Anterior cingulate cortex (tissue), 58 donors: ENCODE measurements around the gene TMEM134.
A peak's percentile ranks its signal among the peaks of the same experiment; 100 is the strongest.

Experiments
- DNase-seq, 58 donors: peaks; one replicate each; lab custom pipeline; 2025; lab: John Stamatoyannopoulos, UW

The TMEM134 gene

GRCh38 chr11:67501854-67502253 lies 32.8 kb upstream of the TMEM134 start:
- DNase-seq, result no peak

DNA sequence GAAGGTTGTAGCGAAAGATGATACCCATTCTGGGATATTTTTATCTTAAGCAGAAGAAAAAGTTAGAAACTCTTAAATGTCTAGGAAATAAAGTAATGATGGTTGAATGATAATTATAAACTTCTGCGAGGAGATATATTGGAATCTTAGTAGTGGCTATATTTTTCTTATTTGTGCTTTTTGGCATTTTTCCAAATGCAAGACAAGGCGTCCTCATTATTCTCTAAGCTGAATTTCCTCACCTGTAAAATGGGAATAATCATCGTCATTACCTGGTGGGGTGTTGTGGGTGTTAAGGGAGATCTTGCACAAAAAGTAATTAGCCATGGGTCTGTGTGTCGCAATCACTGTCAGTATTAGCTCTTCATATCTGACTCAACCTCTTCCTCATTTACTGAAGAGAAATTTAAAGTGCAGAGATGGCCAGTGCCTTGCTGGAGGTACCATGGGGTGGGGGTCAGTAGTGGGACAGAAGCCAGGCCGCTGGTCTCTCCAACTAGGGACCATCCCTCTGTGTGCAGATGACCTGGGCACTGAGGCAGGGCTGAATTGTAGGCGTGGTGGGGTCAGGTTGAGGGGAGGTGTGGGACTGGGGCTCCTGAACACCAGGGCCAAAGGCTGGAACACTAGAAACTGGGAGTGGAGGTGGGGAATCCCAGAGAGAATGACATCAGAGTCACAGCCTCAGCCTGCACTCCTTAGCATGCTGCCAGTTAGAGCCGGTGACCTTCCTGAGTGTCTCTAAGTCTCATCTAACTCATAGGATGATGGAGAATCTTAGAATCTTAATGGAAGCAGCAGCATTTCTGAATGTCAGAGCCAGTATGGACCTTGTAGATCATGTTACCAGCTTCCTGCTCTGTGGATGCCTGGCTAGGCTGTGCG lies 32.0 kb upstream of the TMEM134 start:
- DNase-seq, result no peak

DNA sequence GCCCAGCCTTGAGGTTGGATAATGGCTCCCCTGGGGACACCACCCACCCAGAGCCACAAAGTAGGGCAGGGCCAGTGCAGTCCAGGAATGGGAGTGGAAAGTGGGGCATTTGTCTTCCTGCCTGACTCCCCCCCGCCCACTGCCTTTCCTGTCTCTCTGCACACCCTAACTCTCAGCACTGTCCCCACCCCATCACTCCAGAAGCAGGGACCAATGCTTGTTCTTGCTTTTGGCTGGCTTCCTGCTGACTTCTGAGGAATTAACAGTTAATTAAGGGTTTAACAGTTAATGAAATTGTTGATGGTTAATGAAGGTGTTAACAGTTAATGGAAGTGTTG lies 31.4 kb upstream of the TMEM134 start:
- DNase-seq, result no peak

- DNase-seq, result no peak
Observed at GRCh38 chr11:67499808-67500483, 30.9 kb upstream of the TMEM134 start.

DNA sequence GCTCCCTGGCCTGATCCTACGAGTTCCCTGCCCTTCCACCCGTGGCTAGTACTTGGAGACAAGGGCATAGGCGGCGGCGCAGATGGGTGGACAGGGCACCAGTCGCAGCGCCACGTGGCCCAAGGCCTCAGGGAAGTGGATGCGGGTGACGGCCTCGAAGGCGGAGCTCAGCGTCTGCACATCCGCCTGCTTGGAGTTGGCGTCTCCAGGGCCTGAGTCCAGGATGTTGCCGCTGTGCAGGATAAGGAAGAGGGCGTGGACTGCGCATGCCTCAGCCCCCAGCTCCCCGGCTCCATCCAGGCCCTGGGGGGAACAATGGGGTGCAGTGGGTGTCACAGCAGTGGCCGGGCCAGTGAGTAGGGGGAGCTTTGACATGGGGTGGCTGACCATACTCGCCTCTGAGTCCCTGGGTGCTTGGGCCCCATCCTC lies 29.5 kb upstream of the TMEM134 start:
- DNase-seq, result no peak

DNA sequence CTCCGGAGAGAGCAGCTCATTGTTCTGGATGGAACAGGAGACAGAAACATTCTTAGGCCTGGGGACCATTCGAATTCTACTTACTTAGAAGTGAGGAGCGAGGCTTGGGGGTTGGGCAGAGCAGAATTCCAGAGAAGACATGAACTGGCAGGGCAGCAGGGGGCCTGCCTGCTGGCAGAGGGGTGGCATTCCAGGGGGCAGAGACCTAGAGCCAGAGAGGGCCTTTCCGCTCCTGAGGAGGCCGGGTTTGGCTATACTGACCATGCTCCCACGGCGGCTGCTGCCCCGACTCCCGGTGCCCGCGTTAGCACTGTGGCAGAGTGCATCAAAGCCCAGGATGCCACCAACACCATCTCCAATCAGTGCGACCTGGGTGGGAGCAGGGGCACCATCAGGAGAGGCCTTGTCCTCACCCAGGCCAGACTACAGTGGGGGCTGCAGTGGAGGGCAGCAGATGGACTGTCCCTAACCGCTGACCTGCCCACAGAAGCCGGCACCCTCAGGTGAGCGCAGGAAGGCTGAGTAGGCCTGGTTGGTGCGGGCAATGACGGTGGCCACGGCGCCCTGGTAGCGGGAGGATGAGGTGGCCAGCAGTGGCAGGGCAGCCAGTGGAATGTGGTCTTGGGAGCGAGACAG lies 28.7 kb upstream of the TMEM134 start:
- DNase-seq, result no peak

GRCh38 chr11:67496113-67496512 lies 27.1 kb upstream of the TMEM134 start:
- no peak for DNase-seq

DNA sequence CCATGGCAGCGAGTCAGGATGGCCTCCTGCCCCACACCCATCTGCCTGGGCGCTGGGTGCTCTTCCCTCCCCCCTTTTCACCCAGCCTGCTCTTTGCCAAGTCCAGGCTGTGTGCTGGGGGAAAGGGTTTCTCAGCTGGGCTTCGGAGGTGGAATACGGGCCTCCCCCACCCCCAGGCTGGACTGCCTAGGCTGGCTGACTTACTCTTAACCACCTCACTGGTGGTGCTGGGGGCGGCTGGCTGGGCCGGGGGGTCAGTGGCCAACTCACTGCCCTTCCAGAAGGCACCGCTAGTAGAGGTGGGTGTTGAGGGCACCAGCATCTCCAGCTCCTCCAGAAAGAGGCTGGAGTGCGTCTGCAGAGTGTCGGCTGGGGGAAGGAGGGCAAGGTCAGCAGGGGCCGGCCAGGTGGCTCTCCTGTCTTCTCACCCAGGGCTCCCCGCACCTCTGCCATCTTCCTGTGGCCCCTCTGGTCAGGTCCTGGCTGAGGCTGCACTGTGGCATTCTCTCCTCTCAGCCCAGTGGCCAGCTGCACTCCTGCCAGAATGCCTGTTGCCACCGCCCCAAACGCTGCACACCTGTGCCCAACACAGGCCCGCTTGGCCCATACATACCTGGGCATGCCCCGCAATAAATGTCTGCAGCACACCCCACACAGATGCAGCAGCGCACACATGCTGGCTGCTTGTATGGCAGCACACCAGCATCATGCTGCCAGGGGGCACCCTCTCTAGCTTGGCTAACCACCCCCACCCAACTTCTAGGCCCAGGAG lies 26.4 kb upstream of the TMEM134 start:
- no peak for DNase-seq

GRCh38 chr11:67494371-67495233 lies 25.6 kb upstream of the TMEM134 start:
- no peak for DNase-seq

DNA sequence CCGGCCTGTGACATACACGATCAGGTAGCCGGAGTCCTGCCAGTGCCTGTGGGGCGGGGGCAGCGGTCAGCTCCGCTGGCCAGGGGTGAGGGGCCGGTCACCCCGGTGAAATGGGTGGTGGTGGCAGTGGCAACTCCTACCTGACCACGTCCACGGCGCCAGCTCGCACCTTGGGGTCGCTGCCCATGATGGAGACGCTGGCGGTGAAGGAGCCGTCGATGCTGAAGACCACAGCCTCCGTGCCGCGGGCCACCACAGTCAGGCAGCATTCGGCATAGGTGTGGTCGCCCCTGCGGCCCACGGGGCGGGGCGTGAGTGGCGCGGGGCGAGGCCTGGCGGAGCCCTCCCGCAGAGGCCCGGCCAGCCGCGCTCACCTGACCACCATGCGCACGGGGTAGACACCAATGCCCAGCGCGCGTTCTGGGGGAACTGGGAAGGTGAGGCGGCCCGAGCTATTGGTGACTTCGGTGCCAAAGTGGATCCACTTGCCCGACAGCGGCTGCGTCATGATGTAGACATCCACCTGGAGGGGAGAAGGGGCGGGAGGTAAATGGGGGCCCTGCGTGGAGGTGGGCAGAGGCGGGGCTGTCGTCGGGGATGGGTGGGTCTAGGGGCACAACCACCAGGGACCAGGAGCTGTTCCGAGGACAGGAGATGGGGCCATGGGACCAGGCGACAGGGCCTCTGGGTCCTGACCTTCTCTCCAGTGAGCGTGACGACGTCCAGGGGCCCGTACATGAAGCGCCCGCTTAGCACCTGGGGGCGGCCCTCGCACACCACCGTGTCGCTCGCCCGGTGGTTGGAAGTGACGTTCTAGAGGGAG lies 24.7 kb upstream of the TMEM134 start:
- DNase-seq, result no peak

GRCh38 chr11:67492801-67493547 lies 23.9 kb upstream of the TMEM134 start:
- DNase-seq, result no peak

DNA sequence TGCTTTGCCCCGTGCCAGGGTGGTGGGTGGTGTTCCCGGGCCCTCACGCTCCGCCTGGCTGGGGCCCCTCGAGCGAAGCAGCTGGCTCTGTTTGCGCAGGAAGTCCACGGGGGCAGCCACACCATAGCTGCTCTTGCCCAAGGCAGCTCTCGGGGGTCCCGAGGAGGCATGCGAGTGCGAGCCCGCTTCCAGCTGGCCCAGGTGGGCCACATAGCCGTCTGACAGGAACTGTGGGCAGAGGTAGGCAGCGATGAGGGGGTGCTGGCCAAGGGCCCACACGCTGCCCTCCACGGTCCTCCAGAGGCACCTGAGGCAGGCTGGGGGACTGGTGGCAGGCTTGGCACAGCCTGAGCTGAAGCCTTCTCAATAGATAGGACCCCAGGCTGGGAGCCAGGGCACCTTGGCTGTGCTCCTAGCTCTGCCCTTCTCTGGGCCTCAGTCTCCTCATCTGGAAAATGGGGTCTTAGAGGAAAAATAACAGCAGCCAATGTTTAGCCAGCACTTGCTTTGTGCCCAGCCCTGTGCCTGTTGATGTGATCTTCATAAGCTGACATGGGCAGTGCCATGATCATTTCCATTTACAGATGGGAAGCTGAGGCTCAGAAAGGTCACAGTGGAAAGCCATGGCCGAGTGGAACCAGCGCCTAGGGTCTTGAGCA lies 23.1 kb upstream of the TMEM134 start:
- DNase-seq, result no peak

DNA sequence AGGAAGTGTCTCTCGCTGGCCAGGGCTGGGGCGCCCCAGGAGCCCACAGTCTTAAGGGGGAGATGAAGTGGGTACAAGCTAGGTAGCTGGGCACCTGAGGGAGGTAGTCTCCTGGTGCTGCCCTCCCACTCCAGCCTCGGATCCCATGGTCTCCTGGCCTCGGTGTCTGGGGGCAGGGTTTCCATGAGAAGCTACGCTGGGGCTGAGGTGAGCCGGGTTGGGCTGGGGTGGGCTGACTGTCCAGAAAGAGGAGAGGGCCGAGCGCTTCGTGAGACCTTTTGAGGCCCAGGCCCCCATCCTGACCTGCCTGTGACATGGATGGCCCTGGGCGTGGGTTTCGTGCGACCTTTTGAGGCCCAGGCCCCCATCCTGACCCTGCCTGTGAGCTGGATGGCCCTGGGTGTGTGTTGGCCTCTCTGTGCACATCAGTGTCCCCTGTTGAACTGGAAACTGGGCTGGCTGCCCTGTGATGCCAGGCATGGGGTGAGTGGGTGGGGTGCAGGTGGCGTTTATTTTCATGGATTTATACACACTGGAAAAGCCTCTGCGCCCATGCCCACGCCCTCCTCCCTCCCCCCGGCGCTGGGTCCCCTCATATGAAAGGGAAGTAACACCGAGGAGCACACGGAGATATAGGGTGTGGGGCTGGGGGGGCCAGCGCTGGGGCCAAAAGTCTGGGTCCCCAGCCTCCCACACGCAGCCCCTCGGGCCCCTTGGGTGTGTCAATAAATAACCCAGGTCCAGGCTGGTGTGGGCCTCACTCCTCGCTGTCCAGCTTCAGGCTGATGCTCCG lies 22.4 kb upstream of the TMEM134 start:
- peak in 1 of 58 donors; percentile 38 for DNase-seq

DNA sequence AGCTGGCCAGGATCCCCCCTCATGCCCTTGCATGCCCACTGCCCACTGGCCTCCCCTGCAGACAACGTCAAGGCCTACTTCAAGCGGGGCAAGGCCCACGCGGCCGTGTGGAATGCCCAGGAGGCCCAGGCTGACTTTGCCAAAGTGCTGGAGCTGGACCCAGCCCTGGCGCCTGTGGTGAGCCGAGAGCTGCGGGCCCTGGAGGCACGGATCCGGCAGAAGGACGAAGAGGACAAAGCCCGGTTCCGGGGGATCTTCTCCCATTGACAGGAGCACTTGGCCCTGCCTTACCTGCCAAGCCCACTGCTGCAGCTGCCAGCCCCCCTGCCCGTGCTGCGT lies 21.6 kb upstream of the TMEM134 start:
- no peak for DNase-seq

GRCh38 chr11:67489885-67490726 lies 21.1 kb upstream of the TMEM134 start:
- DNase-seq, result no peak
